Globus pallidus (tissue), 1 donor: ENCODE results near the gene RBM6.

Source experiments
- DNase-seq: peaks from one replicate; pipeline ENCODE4 v3.0.0-alpha.2; 2015; ENCODE audit warnings: low spot score

Gene RBM6

GRCh38 chr3:50095352-50095998 lies 155.5 kb downstream of the RBM6 start:
- no peak for DNase-seq

DNA sequence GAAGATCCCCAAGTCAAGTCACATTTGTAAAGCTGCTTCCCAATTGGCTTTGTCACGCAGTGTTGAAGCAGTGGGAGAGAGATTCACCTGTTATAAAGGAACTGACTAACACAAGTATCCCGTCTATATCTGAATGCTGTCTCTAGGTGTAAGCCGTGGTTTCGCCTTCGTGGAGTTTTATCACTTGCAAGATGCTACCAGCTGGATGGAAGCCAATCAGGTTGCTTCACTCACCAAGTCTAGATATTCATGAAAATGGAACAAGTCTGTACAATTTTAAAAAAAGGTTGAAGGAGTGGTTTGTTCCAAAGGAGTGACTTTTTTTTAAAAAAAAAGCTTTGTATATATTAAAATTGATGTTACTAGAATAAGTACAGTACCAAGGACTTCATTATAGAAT lies 160.4 kb downstream of the RBM6 start:
- no peak for DNase-seq

DNA sequence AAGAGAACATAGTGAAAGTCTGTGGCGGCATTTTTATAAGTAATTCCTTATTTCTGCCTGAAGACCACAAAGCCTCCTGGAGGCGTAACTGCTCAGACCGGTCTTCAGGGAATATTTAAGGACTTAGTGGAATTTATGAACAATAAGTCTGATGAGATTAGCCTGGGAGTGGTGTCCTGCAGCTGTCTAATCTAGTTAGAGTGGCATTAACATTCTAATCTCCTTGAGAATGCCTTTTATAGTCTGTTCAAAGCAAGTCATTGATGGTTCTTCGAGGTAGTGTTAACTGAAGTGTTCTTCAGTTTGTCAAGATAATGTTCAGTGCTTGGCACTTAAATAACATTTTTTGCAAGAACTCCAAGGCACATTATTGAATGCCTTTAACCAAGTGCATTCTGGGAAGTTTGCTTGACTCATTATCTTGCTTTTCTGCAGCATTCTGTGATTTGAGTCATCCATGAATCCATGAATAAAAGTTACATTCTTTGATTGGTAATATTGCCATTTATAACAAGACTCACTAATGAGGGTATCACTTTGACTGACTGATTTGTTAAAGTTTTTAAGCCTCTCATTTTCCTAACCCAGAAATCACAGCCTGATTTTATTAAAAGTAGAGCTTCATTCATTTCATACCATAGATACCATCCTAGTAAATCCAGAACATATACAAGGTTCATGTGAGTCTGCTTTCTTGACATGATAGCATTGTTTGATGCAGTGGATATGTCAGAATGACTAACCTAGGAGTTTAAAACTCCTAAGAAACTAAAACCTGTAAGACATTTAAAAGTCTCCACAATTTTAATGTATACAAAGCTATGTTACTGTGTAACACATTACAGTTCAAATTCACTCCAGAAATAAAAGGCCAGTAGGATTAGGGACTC lies 161.3 kb downstream of the RBM6 start:
- no peak for DNase-seq

DNA sequence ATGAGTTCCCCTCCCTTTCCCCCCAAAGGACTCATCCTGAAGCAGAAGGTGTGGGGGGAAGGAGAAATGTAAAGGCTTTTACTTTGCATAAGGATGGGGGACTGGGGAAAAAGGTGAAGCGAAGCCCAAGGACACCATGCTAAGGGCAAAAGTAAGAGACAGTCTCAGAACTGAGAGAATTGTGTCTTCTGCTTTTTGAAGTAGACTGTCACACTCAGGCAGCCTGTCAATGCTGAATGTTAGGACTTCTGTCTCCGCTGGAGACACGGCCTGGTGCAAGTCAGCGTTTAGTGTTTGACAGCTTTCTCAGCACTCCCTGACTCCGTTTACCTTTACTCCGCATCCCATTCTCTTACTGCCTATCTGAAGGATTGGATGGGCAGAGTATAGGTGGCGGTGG lies 162.6 kb downstream of the RBM6 start:
- no peak for DNase-seq

GRCh38 chr3:50111757-50112156 lies 171.8 kb downstream of the RBM6 start:
- DNase-seq: no peak

- DNase-seq: no peak
Measured at GRCh38 chr3:50112462-50112861, 172.5 kb downstream of the RBM6 start.

GRCh38 chr3:50117120-50117519 lies 177.2 kb downstream of the RBM6 start:
- DNase-seq: no peak

GRCh38 chr3:50118237-50118636 lies 178.3 kb downstream of the RBM6 start:
- no peak for DNase-seq

GRCh38 chr3:50119786-50120185 lies 179.8 kb downstream of the RBM6 start:
- DNase-seq: no peak

DNA sequence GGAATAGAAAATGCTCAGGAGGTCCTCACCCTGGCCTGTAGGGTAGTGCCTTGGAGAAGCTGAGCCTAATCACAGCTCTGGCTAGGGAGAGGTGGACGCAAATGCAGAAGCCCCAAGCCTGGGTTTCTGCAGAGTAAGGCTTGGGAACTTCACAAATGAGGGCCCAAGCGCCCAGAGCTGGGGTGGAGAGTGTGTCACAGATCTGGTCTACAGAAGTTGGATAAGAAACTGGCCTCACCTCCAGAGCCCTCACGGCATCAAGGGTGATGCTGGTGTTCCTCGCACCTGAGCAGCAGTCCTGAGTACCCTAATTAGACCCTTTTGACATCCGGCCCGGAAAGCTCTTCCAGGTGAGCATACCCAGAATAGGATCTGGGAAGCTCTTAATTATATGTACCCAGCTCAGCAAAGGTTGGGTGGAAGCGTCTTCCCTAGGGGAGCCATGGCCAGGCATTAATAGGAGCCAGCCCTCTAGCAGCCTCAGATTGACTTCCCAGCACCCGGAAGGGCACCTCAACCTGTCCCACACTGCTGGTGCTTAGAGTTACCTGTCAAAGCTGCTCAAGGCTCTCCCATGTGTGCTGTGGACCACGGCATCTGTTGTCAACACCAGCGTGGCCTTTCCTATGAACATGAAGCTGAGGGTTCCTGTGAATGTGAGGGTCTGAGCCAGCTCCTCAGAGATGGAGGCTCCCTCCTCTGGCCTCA lies 180.6 kb downstream of the RBM6 start:
- DNase-seq: no peak

- peak; percentile 47 for DNase-seq
Measured at GRCh38 chr3:50121072-50122032, 181.4 kb downstream of the RBM6 start.

GRCh38 chr3:50122071-50122470 lies 182.1 kb downstream of the RBM6 start:
- no peak for DNase-seq

- no peak for DNase-seq
Measured at GRCh38 chr3:50122661-50123391, 182.9 kb downstream of the RBM6 start.

DNA sequence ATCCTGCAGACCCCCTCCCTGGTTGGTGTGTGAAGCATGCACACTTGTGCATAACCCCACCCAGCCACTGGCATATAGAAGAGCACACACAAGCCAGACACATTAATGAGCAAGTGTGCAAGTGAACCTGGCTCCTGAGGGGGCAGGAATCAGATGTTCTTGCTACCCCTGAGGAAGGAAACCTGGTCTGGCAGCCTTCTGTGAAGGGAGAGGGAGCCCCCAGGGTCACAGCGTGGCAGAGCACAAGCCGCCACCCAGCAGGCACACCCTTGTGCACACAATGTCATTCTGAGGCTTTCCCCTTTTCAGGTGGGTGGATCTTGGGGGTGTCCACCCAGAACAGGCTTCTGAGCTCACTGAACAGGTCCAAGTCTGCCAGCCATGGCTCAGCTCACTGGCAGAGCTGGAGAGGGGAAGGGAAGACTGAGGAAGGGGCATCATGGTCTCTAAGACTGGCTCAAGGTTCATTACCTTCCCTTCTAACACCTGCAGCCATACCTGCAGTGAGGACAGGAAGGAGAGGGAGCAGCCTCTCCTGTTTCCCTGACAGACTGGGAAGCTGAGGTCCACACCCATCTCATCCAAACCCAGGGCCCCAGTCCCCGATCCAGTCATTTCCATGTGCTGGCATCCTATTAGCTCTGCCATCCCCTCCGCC lies 183.6 kb downstream of the RBM6 start:
- no peak for DNase-seq

- no peak for DNase-seq
Measured at GRCh38 chr3:50124052-50124799, 184.3 kb downstream of the RBM6 start.

DNA sequence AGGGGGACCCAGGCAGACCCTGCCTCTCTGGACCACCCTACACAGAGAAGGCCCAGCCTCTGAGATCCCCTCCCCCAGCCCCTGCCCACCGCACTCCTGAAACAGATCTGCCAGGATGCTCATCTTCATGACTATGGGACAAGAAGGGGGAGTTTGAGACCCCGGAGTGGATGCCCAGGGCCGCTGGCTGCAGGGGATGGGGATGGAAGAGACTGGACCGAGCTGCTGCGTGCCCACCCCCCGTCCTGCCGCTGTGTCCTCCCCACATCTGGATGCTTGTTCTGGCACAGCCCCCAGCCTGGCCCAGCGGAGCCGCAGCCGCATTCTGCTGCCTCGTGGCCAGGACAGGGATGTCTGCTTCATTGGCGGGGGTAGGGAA lies 184.8 kb downstream of the RBM6 start:
- no peak for DNase-seq

DNA sequence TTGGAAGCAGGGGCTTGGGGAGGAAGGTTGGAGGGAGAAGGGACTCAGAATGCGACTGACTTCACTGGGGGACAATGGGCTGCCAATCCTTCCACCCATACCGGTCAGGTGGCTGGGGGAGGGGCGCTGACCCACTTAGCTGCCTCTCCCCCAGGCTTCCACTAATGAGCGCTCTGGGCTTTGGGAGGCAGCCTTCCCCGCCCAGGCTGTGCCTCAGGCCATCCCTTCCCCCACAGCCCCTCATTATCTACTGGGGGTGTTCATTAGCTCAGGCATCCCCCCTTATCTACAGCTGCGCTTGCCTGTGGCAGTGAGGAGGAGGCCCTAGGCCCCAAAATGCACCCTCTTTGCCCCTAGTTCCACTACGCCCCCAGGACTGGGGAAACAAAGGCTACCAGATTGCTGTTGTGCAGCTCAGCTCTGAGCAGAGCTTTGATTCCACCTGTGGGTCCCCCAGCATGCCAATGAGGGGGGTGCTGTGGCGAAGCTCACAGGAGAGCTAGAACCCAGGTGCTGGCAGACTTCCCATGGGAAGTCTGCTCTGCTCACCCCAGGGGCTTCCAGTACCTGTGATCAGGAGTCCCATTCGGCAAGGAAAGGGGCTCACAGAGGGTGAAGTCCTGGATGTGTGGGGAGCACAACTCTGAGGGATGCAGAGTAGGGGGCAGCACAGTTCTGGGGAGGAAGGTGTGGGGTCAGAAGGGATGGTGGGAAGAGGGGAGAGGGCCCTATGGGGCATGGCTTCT lies 185.8 kb downstream of the RBM6 start:
- DNase-seq: no peak

- DNase-seq: no peak
Measured at GRCh38 chr3:50126287-50127211, 186.6 kb downstream of the RBM6 start.
